Right lung (tissue), 10 donors: ENCODE data around the gene SNPH. TPM values are rescaled to one million over a fixed set of nuclear protein-coding genes. Genes with fewer than 3 reads are reported as not detected.
A peak's percentile ranks its signal among the peaks of the same experiment; 100 is the strongest.
"Not testable (repeated sequence)": the region's sequence is repeated elsewhere in the genome, so short reads cannot be mapped to it uniquely, and the experiment has no call there.

ENCODE experiments used
- DNase-seq, 2 donors: peaks; one replicate each; pipeline ENCODE4 v3.0.0-alpha.2; 2013
- long read RNA-seq, 8 donors: transcript quantifications; one replicate each; lab custom pipeline, GENCODE V29; 2026
- polyA plus RNA-seq, 5 donors: library from polyadenylated mRNA; unstranded; fragments of 120-200 nt; gene quantifications; one replicate each; pipeline versions ENCODE4 v1.2.1 to v1.2.3, GENCODE V29; 2013; ENCODE audit warnings: inconsistent platforms in 1 of 5, low replicate concordance in 1 of 5; ENCODE audit not compliant: insufficient read length in 5 of 5, insufficient read depth in 1 of 5

SNPH gene, protein sequence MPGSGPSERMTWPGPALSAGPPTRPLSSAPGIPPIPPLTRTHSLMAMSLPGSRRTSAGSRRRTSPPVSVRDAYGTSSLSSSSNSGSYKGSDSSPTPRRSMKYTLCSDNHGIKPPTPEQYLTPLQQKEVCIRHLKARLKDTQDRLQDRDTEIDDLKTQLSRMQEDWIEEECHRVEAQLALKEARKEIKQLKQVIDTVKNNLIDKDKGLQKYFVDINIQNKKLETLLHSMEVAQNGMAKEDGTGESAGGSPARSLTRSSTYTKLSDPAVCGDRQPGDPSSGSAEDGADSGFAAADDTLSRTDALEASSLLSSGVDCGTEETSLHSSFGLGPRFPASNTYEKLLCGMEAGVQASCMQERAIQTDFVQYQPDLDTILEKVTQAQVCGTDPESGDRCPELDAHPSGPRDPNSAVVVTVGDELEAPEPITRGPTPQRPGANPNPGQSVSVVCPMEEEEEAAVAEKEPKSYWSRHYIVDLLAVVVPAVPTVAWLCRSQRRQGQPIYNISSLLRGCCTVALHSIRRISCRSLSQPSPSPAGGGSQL
- polyA plus RNA-seq: 1 to 10 TPM; 1.5 to 3.4 (median 2.2) TPM
- long read RNA-seq, donor 1, full-length matches to known transcripts: 1 of 1 reads
- long read RNA-seq, donor 1, partial matches to known transcripts: 0 of 1 reads
- long read RNA-seq, donor 1, other reads (novel, unspliced or antisense): 0 of 1 reads
- long read RNA-seq, donor 2: 0 reads
- long read RNA-seq, donor 3: 0 reads
- long read RNA-seq, donor 4: 0 reads
- long read RNA-seq, donor 5: 0 reads
- long read RNA-seq, donor 6, full-length matches to known transcripts: 2 of 2 reads
- long read RNA-seq, donor 6, partial matches to known transcripts: 0 of 2 reads
- long read RNA-seq, donor 6, other reads (novel, unspliced or antisense): 0 of 2 reads
- long read RNA-seq, donor 7, full-length matches to known transcripts: 1 of 1 reads
- long read RNA-seq, donor 7, partial matches to known transcripts: 0 of 1 reads
- long read RNA-seq, donor 7, other reads (novel, unspliced or antisense): 0 of 1 reads
- long read RNA-seq, donor 8: 0 reads

DNA sequence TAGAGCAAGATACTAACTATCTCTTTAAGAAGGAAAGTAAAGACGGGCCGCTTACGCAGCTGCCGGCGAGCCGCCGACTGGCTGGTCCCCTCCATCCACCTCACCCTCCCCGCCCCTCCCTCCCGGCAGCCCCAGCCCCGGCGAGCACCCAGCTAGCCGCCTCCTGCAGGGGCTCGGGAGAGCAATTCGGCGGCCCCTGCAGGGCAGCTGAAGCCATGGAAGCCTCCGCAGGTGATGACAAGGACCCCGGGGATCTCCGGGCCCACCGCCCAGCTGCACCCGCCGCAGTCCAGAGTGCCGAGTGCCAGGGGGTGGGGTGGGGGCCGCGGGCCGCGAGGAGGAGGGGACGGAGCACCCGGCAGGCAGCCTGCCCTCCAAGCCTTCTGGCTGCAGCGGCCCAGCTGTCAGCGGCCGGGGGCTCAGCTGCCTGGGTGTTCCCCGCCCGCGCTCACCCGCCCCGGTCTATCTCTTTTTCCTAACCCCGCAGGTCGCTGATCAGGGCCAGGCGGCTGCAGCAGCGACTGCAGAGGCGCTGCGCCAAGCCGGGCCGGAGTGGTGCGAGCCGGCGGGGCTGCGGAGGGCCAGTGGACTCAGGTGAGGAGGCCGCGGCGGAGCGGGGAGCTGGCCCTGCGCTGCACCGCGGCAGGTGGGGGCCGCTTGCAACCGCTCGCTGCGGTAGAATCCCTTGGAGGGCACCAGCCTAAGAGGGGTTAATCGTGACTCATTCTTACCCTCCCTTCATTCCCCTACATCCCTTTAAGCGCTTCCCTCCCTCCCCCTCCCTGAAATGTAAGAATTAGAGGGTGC, at the start of gene SNPH:
SNPH (plus strand) TSS at position 128 of the 807 bp plus-strand sequence. CDS start 29,946 bp downstream, outside the sequence.
- DNase-seq: peak; percentile 44 to 52

DNA sequence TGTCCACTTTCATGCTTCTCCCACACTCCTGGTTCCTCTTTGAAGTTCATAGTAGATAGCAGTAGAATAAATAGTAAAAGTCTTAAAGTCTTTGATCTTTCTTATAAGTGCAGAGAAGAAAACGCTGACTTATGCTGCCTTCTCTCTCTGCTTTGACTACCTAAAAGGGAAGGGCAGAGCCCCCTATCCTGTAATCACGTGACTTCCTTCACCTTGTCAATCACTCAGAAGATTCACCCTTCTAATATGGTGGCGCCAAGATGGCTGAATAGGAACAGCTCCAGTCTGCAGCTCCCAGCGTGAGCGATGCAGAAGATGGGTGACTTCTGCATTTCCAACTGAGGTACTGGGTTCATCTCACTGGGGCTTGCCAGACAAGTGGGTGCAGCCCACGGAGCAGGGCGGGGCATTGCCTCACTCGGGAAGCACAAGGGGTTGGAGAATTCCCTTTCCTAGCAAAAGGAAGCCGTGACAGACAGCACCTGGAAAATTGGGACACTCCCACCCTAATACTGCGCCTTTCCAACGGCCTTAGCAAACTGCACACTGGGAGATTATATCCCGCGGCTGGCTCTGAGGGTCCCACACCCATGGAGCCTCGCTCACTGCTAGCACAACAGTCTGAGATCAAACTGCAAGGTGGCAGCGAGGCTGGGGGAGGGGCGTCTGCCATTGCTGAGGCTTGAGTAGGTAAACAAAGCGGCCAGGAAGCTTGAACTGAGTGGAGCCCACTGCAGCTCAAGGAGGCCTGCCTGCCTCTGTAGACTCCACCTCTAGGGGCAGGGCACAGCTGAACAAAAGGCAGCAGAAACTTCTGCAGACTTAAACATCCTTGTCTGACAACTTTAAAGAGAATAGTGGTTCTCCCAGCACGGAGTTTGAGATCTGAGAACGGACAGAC, 49.3 kb upstream of the SNPH start:
- DNase-seq: not testable (repeated sequence)

DNA sequence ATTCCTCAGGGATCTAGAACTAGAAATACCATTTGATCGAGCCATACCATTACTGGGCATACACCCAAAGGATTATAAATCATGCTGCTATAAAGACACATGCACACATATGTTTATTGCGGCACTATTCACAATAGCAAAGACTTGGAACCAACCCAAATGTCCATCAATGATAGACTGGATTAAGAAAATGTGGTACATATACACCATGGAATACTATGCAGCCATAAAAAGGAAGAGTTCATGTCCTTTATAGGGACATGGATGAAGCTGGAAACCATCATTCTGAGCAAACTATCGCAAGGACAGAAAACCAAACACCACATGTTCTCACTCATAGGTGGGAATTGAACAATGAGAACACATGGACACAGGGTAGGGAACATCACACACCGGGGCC, 43.3 kb upstream of the SNPH start:
- DNase-seq: not testable (repeated sequence)

DNA sequence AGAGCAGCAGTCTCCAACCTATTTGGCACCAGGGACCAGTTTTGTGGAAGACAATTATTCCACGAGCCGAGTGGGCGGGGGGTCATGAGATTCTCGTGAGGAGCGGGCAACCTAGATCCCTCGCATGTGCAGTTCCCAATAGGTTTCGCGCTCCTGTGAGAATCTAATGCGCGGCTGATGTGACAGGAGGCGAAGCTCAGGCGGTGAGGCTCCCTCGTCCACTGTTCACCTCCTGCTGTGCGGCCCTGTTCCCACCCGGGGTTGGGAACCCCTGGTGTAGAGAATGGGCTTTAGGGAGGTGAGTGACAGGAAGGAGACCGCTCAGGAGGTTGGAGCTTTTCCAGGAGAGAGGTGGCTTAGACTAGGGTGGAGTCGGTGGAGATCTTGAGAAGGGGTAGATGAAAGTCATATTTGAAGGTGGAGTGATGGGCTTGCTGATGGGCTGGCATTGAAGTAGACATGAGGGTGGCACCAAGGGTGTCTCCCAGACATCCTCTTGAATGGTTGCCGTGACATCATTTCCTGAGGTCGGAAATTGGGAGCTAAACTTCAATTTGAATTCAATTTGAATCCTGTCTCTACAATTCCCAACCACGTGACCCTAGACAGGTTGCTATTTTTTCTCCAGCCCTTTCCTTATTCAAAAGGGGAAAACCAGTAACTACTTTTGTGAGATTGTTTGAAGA, 41.7 kb upstream of the SNPH start:
- no peak for DNase-seq

DNA sequence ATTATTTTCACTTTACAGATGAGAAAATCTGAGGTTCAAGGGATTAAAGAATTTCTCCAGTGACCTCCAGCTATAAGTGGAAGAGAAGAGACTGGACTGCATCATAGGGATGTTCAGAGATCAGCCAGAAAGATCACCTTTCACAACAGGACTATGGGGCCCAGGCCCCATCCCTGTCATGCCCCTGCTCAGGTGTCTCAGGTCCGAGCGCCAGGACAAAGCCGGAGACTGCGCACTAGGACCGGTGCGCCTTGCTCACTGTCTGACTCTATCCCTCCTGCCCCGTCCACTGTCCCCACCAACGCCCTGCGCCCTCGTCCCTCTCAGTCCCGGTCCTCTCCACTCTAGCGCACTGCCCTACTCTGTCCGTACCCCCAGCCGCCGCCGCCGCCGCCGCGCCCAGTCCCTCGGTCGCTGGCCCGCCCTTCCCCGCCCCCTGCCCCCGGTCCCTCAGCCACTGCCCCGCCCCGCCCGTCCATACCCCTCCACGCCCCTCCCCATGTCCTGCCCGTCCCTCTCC, 40.8 kb upstream of the SNPH start:
- no peak for DNase-seq

DNA sequence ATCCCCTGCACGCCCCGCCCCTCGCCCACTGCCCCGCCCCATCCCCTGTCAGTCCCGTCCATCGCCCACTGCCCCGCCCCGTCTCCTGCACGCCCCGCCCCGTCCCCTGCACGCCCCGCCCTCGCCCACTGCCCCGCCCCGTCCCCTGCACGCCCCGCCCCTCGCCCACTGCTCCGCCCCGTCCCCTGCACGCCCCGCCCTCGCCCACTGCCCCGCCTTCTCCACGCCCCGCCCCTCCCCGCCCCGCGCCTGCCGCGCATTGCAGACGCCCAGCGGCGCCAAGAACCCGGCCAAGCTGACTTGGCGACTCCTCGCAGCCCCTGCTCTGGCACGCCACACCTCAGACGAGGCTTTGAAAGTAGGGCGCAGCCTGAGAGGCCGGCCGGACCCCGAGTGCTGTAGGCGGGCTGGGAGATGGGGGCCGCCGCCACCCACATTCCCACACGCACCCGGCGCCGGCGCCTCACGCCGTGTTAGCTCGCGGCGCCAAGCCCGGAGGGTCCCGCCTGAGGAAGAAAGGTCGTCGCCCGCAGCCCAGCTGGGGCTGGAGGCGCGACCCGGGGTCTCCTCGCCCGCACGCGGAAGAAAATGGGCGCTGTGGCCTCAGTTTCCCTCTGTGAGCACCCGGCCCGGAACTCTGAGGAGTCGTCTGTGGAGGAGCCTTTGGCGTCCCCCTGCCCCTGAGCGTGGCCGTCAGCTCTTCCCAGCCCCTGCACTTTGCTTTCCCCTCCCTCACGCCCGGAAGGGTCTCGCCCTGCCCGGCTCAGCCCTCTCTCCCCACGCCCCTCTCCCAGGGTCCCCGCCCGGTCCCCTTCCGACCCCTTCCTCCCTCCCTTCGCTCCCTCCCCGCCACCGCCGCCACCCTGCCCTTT, 40.1 kb upstream of the SNPH start, which contains the start of gene RAD21L1:
RAD21L1 (plus strand) TSS at position 262 of the 872 bp plus-strand sequence. CDS start 2,410 bp downstream, outside the sequence.
- peak; percentile 56 to 58 for DNase-seq

DNA sequence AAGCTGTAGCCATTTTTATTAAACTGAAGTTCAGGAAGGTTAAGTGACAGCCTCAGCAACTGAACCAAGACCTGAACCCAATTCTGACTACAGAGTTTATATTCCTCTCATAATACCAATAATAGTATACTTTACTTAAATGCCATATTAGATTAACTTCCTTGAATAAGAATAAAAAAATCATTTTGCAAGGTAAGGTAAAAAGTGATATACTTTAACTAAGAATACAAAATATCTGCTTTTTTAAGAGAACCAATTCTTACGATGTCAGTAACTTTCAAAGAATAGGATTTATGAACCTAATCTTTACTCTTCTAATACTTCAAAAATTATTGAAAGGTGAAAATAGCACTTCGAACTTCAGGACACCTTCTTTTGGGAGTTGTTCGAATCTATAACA, 36.6 kb upstream of the SNPH start:
- no peak for DNase-seq

DNA sequence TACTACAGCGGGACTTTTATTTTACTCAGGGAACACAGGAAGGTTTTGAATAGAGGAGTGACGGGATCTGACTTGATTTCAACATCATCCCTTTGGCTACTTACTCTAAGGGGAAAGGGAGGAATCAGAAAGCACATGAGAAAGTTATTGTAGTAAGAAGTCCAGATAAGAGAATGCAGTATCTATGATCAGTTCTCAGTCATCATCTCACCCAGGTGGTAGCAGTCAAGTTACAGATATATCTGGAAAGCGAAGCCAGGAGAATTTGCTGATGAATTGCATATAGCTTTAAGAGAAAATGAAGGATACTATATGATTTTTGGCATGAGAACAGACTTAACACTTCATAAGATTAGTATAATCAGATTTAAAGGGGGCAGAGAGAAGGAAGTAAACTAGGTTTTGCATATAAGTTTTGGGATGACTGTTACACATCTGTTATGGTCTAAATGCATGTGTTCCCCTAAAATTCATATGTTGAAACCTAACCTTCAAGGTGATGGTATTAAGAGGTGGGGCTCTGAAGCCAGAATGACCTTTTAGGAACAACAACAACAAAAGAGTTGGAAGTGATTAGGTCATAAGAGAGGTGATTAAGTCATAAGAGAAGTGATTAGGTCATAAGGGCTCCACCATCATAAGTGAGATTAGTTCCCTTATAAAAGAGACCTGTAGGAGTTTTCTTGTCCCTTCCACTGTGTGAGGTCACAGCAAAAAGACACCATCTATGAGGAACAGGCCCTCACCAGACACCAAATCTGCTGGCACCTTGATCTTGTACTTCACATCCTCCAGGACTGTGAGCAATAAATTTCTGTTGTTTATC, 33.6 kb upstream of the SNPH start:
- DNase-seq: peak in 1 of 2 donors; percentile 38

DNA sequence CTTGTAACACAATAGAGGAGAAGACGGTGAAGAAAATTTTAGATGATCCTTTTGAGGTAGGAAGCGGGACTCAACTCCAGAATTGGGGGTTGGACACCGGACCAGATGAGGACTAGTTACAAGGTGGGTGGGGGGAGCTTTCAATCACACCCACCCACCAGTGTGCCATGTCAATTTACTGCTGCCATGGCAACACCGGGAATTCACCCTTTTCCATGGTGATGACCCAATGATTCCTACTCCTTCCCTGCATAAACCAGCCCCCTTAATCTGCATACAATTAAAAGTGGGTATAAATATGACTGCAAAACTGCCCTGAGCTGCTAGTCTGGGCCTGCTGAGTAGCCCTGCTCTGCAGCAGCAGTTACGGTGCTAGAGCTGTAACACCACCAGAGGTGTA, 25.5 kb upstream of the SNPH start:
- DNase-seq: no peak

DNA sequence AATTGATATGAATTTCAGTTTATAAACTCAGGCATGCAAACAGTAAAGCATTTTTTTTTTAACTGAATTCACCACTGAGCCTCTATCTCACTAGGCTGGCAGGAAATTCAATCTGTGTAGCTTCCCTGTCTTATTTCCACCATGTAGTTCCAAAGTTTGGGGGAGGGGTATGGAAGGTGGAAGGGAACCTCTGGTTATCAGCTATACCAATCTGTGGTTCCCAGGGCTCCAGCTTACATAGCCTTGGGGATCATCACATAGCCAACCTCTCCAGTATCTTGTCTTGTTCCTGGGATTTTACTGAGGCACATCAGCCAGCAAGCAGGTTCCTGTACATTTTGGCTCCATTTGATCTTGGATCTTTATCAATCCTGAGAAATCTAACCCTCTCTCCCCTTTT, 24.6 kb upstream of the SNPH start:
- DNase-seq: no peak

DNA sequence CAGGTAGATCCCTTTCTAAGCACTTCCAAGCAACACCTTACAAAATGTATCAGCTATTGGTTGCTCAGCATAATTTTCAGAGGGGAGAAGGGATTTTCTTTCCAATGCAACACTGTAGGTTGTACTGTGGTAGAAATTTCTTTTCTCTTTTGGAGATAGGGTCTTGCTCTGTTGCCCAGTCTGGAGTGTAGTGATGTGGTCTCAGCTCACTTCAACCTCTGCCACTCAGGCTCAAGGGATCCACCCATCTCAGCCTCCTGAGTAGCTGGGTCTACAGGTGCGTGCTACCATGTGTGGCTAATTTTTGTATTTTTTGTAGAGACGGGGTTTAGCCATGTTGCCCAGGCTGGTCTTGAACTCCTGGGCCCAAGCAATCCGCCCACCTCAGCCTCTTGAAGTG, 24.0 kb upstream of the SNPH start:
- no peak for DNase-seq

DNA sequence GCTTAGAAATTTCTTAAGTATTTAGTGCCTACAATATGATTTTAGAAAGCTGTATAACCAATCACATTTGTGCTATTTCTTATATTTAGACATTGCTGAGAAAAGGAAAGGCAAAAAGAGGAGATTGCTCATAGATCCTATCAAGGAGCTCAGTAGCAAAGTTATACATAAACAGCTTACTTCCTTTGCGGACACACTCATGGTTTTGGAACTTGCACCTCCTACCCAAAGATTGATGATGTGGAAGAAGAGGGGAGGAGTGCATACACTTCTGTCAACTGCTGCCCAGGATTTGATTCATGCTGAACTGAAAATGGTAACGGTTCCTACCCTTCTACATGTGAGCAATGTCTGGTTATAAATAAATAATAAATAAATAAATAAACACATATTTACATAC, 23.6 kb upstream of the SNPH start:
- no peak for DNase-seq

DNA sequence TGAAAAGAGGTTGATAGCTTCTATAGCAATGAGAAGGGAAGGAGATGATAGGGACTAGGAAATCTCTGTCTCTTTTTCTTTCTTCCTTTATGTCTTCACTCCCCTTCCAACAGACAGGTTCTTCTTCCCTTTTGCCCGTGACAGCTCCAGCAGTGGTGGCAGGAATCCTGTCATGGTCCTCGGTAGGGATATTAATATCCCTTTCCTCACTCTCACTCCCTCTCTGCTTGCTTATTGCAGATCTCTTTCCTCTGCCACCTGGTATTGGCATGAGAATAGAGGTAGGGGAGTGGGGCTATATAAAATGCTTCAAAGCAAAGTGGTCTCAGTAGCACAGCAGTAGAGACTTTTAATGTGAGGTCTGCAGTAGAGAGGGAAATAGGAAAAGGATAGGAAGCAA, 20.5 kb upstream of the SNPH start:
- DNase-seq: no peak

DNA sequence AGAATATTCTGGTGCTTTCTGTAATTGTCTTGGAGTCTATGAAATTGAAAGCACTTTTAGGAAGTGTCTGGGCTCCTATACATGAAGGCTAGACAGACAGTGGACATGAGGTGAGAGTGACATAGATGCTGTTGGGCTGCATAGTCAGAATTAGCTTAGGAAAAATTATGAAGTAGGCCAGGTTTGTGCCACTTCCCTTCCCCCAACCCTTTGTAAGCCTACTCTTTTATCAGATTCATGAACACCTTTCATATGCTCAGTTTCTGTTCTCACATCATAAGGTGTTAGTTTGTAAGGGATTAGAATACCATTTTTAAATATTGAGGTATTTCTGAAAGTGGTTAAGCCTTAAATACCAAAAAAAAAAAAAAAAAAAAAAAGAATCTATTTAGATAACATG, 18.4 kb upstream of the SNPH start:
- DNase-seq: no peak

DNA sequence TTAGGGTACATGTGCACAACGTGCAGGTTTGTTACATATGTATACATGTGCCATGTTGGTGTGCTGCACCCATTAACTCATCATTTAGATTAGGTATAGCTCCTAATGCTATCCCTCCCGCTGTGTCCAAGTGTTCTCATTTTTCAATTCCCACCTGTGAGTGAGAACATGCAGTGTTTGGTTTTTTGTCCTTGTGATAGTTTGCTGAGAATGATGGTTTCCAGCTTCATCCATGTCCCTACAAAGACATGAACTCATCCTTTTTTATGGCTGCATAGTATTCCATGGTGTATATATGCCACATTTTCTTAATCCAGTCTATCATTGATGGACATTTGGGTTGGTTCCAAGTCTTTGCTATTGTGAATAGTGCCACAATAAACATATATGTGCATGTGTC, 15.8 kb upstream of the SNPH start:
- not testable (repeated sequence) for DNase-seq

DNA sequence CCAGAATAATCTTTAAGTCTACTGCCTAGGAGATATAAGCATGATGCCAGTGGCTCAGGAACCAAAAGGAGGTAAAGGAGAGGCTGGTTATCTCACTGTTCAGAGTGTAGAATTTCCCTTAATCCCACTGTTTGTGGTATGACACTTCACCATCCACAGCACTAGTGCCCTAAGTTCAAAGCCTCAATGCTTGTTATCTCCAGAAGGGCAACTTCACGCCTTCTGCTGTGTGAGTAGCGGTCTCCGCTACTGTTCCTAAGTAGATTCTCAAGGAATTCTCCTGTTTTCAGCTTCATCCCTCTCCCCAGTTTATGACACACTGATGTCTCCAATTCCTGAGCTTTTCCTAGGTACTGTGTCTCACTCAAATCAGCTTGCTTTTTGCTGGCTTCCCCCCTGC, 13.7 kb upstream of the SNPH start:
- DNase-seq: no peak

DNA sequence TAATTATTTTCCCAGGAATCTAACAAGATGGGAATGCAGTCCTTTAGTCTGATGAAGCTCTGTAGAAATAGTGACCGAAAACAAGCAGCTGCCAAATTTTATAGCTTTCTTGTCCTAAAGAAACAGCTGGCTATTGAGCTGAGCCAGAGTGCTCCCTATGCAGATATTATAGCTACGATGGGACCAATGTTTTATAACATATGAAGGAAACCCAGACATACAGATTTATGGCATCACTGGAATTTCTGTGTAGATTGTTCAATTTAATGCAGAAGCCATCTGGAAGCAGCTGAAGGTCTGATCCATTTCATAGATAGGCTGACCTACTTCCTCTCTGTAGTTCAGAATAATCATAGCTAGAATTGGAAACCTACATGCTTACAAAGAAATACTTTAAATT, 11.8 kb upstream of the SNPH start:
- DNase-seq: peak; percentile 36 to 40
